ENCODE results near the gene PRMT1. TPM values are rescaled to one million over a fixed set of nuclear protein-coding genes. Genes with fewer than 3 reads are reported as not detected.

The PRMT1 gene
- total and polyA plus RNA-seq, 12 donors, result 80.0 to 270 (median 127) TPM

DNA sequence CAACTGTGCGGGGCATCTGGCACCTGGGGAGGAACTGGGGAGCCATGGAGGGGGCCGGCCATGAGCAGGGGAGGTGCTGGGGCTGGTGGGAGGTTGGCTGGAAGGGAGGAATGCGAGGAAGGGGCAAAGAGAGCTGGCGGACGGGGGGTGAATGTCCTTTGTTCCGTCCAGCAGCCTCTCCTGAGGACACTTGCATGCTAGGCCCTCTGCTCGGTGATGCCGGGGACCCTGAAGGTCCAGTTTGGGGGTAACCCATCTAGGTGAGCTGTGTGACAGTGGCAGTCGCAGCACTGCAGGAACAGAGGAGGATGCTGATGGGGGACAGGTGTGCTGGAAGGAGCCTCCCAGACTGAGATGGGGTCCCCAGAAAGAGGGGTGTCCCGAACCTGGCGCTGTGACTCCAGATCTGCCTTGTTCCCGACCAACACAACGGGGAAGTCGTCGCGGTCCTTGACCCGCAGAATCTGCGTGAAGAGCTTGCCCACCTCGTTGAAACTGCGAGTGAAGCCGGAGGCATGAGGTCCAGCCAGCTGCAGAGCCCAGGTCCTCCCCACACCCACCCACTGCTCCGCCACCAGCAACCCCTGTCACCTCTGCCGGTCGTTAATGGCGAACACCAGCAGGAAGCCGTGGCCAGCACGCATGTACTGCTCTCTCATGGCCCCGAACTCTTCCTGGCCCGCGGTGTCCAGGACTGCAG, 40.7 kb upstream of the PRMT1 start:
- peak overlapping the region in 5 of 10 donors; percentile 32 to 99 (median 65) for H3K27ac ChIP-seq
- H3K36me3 ChIP-seq, result peaks cover 0 to 24% (median 3%) of the 10 kb centered on the region in 9 donors
- DNase-seq (no peak), ATAC-seq (no peak)
- peaks cover 4 to 60% (median 44%) of the 10 kb centered on the region in 9 donors for H3K4me1 ChIP-seq
- TF ChIP-seq CTCF (IDR thresholded peaks at IDR 0.05), result no peak
- 79% methylated on average over 30 of the region's 30 CpGs for WGBS, 2 donors
- intact Hi-C loops (cut with DNase I), result loop anchor here in 3 of 10 donors (5.0 kb wide), 1 partner anchor 44 kb away; the partner anchor contains the start of gene PRR12 (in 3 of the 3)
- H3K4me3 ChIP-seq, result no peak overlapping the region
- no peaks in the 10 kb centered on the region for H3K27me3 ChIP-seq
- no peaks in the 10 kb centered on the region for H3K9me3 ChIP-seq

GRCh38 chr19:49637821-49638738, 39.0 kb upstream of the PRMT1 start:
- Histone ChIP-seq H3K4me1 (peaks cover 0 to 59% (median 47%) of the 10 kb centered on the region in 9 donors), H3K27me3 (no peaks in the 10 kb centered on the region), H3K36me3 (peaks cover 0 to 24% (median 3%) of the 10 kb centered on the region in 9 donors), H3K4me3 (peak overlapping the region; percentile 20 to 95 (median 85)), H3K27ac (peak overlapping the region; percentile 96 to 100 (median 99)), H3K9me3 (no peaks in the 10 kb centered on the region)
- TF ChIP-seq CTCF (IDR thresholded peaks at IDR 0.05), result no peak
- ATAC-seq (peak in 7 of 8 donors; percentile 3 to 21 (median 7)), DNase-seq (peak; percentile 92)
- 9 to 19% methylated on average over 19 of the region's 19 CpGs for WGBS, 2 donors
- intact Hi-C loops (cut with DNase I), result loop anchor here in 5 of 10 donors (1.0 to 5.0 kb wide), 3 partner anchors 45 to 46 kb away; partner anchors contain the start of gene PRR12 (in 3 of the 5)

DNA sequence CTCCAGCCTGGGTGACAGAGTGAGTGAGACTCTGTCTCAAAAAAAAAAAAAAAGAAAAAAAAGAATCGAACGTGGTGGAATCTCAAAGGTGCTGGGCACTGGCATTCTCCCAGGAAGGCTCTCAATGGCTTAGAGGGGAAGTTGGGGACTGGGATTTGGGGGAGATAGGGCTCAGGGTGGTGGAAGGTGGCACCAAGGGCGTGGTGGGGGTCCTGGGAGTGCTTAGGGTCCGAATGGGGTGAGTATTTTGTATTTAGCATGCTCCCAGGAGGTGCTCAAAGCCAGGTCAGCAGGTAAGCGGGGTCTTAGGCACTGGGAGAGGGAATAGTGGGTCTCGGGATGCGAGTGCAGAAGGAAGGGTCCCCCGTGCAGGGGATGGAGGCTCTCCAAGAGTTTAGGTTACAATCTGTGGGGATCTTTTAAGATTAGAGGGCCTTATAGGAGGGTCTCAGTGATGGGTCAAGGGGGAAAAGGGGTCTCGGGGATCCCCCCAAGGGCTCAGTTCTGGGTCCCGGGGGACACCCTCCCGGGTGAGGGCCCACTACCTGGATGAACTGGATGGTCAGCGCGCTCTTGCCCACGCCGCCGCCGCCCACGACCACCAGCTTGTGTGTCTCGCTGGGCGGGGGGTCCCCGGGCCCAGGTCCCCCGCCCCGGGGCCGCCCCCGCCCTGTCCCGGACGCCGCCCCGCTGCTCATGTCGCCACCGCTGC, 37.5 kb upstream of the PRMT1 start:
- peaks cover 0 to 72% (median 60%) of the 10 kb centered on the region in 9 donors for H3K4me1 ChIP-seq
- H3K36me3 ChIP-seq, result peaks cover 0 to 24% (median 3%) of the 10 kb centered on the region in 9 donors
- intact Hi-C loops (cut with DNase I), result loop anchor here in 7 of 10 donors (1.0 to 5.0 kb wide), 6 partner anchors 37 to 49 kb away; partner anchors contain the start of genes PRR12 (in 5 of the 7) and PRMT1 (in 1 of the 7)
- no peak for TF ChIP-seq CTCF (IDR thresholded peaks at IDR 0.05)
- H3K27me3 ChIP-seq, result no peaks in the 10 kb centered on the region
- H3K4me3 ChIP-seq, result peak overlapping the region; percentile 47 to 95 (median 85)
- peak in 1 of 2 donors; percentile 47 for DNase-seq
- WGBS, 2 donors, result 4% methylated on average over 27 to 31 of the region's 31 CpGs
- peak overlapping the region; percentile 96 to 100 (median 99) for H3K27ac ChIP-seq
- no peaks in the 10 kb centered on the region for H3K9me3 ChIP-seq
- ATAC-seq, result no peak

Data from heart right ventricle (tissue), 16 donors.